Measurements from ENCODE around the gene TRAT1.

DNA sequence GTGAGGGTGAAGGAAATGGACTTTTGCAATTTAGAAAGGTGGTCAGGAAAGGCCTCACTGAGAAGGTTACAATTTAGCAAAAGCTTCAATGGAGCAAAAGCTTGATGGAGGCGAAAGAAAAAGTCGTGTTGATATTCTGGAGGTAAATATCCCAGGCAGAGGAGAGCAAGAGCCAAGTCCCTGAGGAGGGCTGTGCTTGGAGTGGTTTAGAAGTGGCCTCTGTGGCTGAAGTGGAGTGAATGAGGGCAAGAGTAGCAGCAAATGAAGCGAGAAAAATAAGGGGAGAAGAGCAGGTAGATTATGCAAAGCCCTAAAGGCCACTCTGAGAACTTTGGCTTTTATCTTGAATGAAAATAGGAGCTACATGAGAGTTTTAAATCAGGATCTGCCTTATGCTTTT is 76.9 kb downstream of the TRAT1 start:
- TF ChIP-seq, protein P1, sequence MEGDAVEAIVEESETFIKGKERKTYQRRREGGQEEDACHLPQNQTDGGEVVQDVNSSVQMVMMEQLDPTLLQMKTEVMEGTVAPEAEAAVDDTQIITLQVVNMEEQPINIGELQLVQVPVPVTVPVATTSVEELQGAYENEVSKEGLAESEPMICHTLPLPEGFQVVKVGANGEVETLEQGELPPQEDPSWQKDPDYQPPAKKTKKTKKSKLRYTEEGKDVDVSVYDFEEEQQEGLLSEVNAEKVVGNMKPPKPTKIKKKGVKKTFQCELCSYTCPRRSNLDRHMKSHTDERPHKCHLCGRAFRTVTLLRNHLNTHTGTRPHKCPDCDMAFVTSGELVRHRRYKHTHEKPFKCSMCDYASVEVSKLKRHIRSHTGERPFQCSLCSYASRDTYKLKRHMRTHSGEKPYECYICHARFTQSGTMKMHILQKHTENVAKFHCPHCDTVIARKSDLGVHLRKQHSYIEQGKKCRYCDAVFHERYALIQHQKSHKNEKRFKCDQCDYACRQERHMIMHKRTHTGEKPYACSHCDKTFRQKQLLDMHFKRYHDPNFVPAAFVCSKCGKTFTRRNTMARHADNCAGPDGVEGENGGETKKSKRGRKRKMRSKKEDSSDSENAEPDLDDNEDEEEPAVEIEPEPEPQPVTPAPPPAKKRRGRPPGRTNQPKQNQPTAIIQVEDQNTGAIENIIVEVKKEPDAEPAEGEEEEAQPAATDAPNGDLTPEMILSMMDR (IDR thresholded peaks at IDR 0.05; ENCODE audit: borderline replicate concordance, extremely low read depth, low read length, poor library complexity, severe bottlenecking): no peak
- no peak for TF ChIP-seq EZH2 (IDR thresholded peaks at IDR 0.05; ENCODE audit: borderline replicate concordance, low read depth, low read length, severe bottlenecking)

Data from DND-41 (cell line).